Measurements from ENCODE around the gene EFR3B.

- TF ChIP-seq, protein P1, sequence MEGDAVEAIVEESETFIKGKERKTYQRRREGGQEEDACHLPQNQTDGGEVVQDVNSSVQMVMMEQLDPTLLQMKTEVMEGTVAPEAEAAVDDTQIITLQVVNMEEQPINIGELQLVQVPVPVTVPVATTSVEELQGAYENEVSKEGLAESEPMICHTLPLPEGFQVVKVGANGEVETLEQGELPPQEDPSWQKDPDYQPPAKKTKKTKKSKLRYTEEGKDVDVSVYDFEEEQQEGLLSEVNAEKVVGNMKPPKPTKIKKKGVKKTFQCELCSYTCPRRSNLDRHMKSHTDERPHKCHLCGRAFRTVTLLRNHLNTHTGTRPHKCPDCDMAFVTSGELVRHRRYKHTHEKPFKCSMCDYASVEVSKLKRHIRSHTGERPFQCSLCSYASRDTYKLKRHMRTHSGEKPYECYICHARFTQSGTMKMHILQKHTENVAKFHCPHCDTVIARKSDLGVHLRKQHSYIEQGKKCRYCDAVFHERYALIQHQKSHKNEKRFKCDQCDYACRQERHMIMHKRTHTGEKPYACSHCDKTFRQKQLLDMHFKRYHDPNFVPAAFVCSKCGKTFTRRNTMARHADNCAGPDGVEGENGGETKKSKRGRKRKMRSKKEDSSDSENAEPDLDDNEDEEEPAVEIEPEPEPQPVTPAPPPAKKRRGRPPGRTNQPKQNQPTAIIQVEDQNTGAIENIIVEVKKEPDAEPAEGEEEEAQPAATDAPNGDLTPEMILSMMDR (IDR thresholded peaks at IDR 0.05; ENCODE audit: insufficient read depth, low read length, poor library complexity, severe bottlenecking) = no peak
- TF ChIP-seq EZH2phosphoT487 (conservative IDR thresholded peaks at IDR 0.05; ENCODE audit: low read length) = no peak
Observed at GRCh38 chr2:25125976-25126375, 84.1 kb downstream of the EFR3B start.
